HepG2 (cell line): ENCODE measurements around the gene R3HDM1. TPM values are rescaled to one million over a fixed set of nuclear protein-coding genes. Genes with fewer than 3 reads are reported as not detected.

Source experiments
- CENPT ChIP-seq: sonication (generic); formaldehyde crosslinking; IDR thresholded peaks from 2 replicates; pipeline ENCODE4 v1.8.0; 2022; ENCODE audit warnings: low read depth, mild to moderate bottlenecking, moderate library complexity, missing genetic modification reagents
- MTA1 ChIP-seq: sonication (generic); formaldehyde crosslinking; IDR thresholded peaks from 2 replicates; pipeline ENCODE4 v1.4.0; 2020; ENCODE audit warnings: missing genetic modification reagents, mild to moderate bottlenecking, borderline replicate concordance
- RXRB ChIP-seq: IDR thresholded peaks from 2 replicates; pipeline ENCODE4 v1.6.1; 2016; ENCODE audit warnings: borderline replicate concordance, missing genetic modification reagents, missing compliant biosample characterization
- TEAD2 ChIP-seq: sonication (generic); formaldehyde crosslinking; IDR thresholded peaks from 2 replicates; pipeline ENCODE4 v1.9.0; 2021; ENCODE audit warnings: missing genetic modification reagents
- ZC3H4 ChIP-seq: sonication (generic); formaldehyde crosslinking; IDR thresholded peaks from 2 replicates; pipeline ENCODE4 v1.4.0; 2020; ENCODE audit warnings: missing genetic modification reagents, borderline replicate concordance
- polyA plus RNA-seq, 8 experiments: library from polyadenylated mRNA; depleted of rRNA in 3 of 8; stranded (reverse) in 7 of 8; unstranded in 1 of 8; fragments of >200 nt; fragmentation: Illumina TruSeq in 4 of 8; extraction: Trizol in 4 of 8; gene quantifications; 2 replicates each; pipeline versions ENCODE4 v1.2.1 to v1.2.3, GENCODE V29; 2011 to 2016; ENCODE audit warnings: low read depth in 4 of 8, missing spikeins in 1 of 8, mixed read lengths in 1 of 8; ENCODE audit not compliant: insufficient read depth in 1 of 8
- total RNA-seq, 5 experiments: library from RNA; depleted of rRNA; stranded (reverse); fragments of >200 nt; fragmentation: Illumina TruSeq; extraction: Trizol; gene quantifications; 2 replicates each; pipeline ENCODE4 v1.2.3, GENCODE V29; 2016; ENCODE audit warnings: low read depth in 1 of 5
- TF ChIP-seq, protein P1 (sequence below): sonication (generic); formaldehyde crosslinking; conservative IDR thresholded peaks from 2 replicates; pipeline ENCODE4 v1.8.0; 2022; ENCODE audit warnings: mild to moderate bottlenecking, moderate library complexity, missing genetic modification reagents
- TF ChIP-seq, protein P2 (sequence below): sonication (generic); formaldehyde crosslinking; IDR thresholded peaks from 2 replicates; pipeline ENCODE4; 2020; ENCODE audit warnings: missing genetic modification reagents, mild to moderate bottlenecking, borderline replicate concordance
- TF ChIP-seq, protein P3 (sequence below): sonication (generic); formaldehyde crosslinking; conservative IDR thresholded peaks from 2 replicates; pipeline ENCODE4 v1.8.0; 2022; ENCODE audit warnings: missing genetic modification reagents

Gene R3HDM1
- total and polyA plus RNA-seq, 2 of the 13 experiments (the other 11 are each of a cell fraction or from before 2014, with no cell fraction given), result 15.7 to 54.3 TPM

DNA sequence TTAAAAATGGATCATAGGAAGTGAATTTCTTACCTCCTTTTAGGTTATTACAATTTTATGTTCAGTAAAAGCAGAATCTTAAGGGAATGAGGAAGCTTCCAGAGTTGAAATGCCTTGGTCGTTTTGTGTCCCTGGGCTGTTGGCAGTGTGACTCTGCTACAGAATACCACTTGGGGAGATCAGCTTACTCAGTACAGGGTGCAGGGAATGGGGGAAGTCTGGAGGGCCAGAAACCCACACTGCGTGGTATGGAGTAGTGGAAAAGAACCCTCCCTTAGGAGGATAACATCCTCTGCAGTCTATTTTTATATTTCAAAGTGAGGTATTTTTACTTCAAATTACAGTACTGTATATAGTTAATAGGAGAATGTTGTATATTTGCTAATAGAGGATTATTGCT lies 51.1 kb downstream of the R3HDM1 start (continued):
- TF ChIP-seq MTA1 (CRISPR knock-in tag) (no peak), ZC3H4 (CRISPR knock-in tag) (no peak), CENPT (CRISPR knock-in tag) (no peak), TEAD2 (CRISPR knock-in tag) (no peak), RXRB (CRISPR knock-in tag) (no peak)
- TF ChIP-seq, protein P1, sequence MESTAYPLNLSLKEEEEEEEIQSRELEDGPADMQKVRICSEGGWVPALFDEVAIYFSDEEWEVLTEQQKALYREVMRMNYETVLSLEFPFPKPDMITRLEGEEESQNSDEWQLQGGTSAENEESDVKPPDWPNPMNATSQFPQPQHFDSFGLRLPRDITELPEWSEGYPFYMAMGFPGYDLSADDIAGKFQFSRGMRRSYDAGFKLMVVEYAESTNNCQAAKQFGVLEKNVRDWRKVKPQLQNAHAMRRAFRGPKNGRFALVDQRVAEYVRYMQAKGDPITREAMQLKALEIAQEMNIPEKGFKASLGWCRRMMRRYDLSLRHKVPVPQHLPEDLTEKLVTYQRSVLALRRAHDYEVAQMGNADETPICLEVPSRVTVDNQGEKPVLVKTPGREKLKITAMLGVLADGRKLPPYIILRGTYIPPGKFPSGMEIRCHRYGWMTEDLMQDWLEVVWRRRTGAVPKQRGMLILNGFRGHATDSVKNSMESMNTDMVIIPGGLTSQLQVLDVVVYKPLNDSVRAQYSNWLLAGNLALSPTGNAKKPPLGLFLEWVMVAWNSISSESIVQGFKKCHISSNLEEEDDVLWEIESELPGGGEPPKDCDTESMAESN, result no peak
- TF ChIP-seq, protein P2, sequence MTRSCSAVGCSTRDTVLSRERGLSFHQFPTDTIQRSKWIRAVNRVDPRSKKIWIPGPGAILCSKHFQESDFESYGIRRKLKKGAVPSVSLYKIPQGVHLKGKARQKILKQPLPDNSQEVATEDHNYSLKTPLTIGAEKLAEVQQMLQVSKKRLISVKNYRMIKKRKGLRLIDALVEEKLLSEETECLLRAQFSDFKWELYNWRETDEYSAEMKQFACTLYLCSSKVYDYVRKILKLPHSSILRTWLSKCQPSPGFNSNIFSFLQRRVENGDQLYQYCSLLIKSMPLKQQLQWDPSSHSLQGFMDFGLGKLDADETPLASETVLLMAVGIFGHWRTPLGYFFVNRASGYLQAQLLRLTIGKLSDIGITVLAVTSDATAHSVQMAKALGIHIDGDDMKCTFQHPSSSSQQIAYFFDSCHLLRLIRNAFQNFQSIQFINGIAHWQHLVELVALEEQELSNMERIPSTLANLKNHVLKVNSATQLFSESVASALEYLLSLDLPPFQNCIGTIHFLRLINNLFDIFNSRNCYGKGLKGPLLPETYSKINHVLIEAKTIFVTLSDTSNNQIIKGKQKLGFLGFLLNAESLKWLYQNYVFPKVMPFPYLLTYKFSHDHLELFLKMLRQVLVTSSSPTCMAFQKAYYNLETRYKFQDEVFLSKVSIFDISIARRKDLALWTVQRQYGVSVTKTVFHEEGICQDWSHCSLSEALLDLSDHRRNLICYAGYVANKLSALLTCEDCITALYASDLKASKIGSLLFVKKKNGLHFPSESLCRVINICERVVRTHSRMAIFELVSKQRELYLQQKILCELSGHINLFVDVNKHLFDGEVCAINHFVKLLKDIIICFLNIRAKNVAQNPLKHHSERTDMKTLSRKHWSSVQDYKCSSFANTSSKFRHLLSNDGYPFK, result no peak
- TF ChIP-seq, protein P3, sequence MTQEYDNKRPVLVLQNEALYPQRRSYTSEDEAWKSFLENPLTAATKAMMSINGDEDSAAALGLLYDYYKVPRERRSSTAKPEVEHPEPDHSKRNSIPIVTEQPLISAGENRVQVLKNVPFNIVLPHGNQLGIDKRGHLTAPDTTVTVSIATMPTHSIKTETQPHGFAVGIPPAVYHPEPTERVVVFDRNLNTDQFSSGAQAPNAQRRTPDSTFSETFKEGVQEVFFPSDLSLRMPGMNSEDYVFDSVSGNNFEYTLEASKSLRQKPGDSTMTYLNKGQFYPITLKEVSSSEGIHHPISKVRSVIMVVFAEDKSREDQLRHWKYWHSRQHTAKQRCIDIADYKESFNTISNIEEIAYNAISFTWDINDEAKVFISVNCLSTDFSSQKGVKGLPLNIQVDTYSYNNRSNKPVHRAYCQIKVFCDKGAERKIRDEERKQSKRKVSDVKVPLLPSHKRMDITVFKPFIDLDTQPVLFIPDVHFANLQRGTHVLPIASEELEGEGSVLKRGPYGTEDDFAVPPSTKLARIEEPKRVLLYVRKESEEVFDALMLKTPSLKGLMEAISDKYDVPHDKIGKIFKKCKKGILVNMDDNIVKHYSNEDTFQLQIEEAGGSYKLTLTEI (CRISPR knock-in tag), result no peak
